NCI-H1930 (cell line): ENCODE results near the gene DHX34.
"Not testable (repeated sequence)": the region's sequence is repeated elsewhere in the genome, so short reads cannot be mapped to it uniquely, and the experiment has no call there.

ENCODE experiments used
- DNase-seq, 2 experiments: peaks; one replicate each; lab custom pipeline; 2025; lab: John Stamatoyannopoulos, UW

DHX34 gene

GRCh38 chr19:47390533-47391488 is 41.7 kb downstream of the DHX34 start:
- DNase-seq = no peak

GRCh38 chr19:47391510-47392223 is 42.6 kb downstream of the DHX34 start:
- DNase-seq = peak in 1 of 2 experiments; percentile 62

GRCh38 chr19:47398707-47399597 is 49.8 kb downstream of the DHX34 start:
- no peak for DNase-seq

GRCh38 chr19:47402504-47402903 is 53.4 kb downstream of the DHX34 start:
- no peak for DNase-seq

GRCh38 chr19:47404334-47405196 is 55.5 kb downstream of the DHX34 start:
- no peak for DNase-seq

- no peak for DNase-seq
Measured at GRCh38 chr19:47405197-47405550, 56.1 kb downstream of the DHX34 start.

- no peak for DNase-seq
Measured at GRCh38 chr19:47405854-47406417, 56.8 kb downstream of the DHX34 start.

- no peak for DNase-seq
Measured at GRCh38 chr19:47406711-47407416, 57.7 kb downstream of the DHX34 start.

GRCh38 chr19:47407417-47407774 is 58.3 kb downstream of the DHX34 start:
- no peak for DNase-seq

GRCh38 chr19:47408156-47408938 is 59.2 kb downstream of the DHX34 start:
- DNase-seq = no peak

GRCh38 chr19:47411101-47411500 is 62.0 kb downstream of the DHX34 start:
- DNase-seq = no peak

GRCh38 chr19:47411696-47412095 is 62.6 kb downstream of the DHX34 start:
- not testable (repeated sequence) for DNase-seq

GRCh38 chr19:47413941-47414340 is 64.8 kb downstream of the DHX34 start:
- no peak for DNase-seq

- no peak for DNase-seq
Measured at GRCh38 chr19:47414469-47414868, 65.4 kb downstream of the DHX34 start.

- DNase-seq = no peak
Measured at GRCh38 chr19:47415953-47416642, 67.0 kb downstream of the DHX34 start.

- DNase-seq = no peak
Measured at GRCh38 chr19:47416643-47416985, 67.5 kb downstream of the DHX34 start.

GRCh38 chr19:47417107-47417745 is 68.1 kb downstream of the DHX34 start:
- no peak for DNase-seq
